Upper lobe of left lung (tissue), 6 donors: ENCODE data around the gene KIF1A. TPM values are rescaled to one million over a fixed set of nuclear protein-coding genes. Genes with fewer than 3 reads are reported as not detected.

Source experiments
- ATAC-seq, 2 donors: fragments of 200-7000 bp; cut with Tn5 transposase; one replicate each; pipeline ENCODE4 v1.9.1; 2022; ENCODE audit warnings: mild to moderate bottlenecking in 2 of 2, moderate library complexity in 2 of 2; ENCODE audit not compliant: low FRiP score in 2 of 2
- DNase-seq, 2 donors: peaks; one replicate each; pipeline ENCODE4 v3.0.0-alpha.2; 2019 to 2020
- H3K27ac ChIP-seq, 4 donors: fragments of 200-600 bp; sonication (generic); one replicate each; pipeline ENCODE4 v1.5.1; 2016 to 2019
- H3K27me3 ChIP-seq, 4 donors: fragments of 200-600 bp; sonication (generic); one replicate each; pipeline ENCODE4 v1.5.1; 2017 to 2019
- H3K36me3 ChIP-seq, 4 donors: fragments of 200-600 bp; sonication (generic); one replicate each; pipeline ENCODE4 v1.5.1; 2016 to 2019
- H3K4me1 ChIP-seq, 4 donors: fragments of 200-600 bp; sonication (generic); one replicate each; pipeline ENCODE4 v1.5.1; 2018 to 2019
- H3K4me3 ChIP-seq, 4 donors: fragments of 200-600 bp; sonication (generic); one replicate each; pipeline ENCODE4 v1.5.1; 2017 to 2019; ENCODE audit warnings: mild to moderate bottlenecking in 2 of 4, moderate library complexity in 1 of 4
- H3K9me3 ChIP-seq, 4 donors: fragments of 200-600 bp; sonication (generic); one replicate each; pipeline ENCODE4 v1.5.1; 2018 to 2019
- CTCF ChIP-seq, 6 experiments: fragments of 450-650 bp in 4 of 6; fragments of 200-600 bp in 2 of 6; sonication (generic) in 2 of 6; IDR thresholded peaks; one replicate each; pipeline ENCODE4 v1.5.1; 2016 to 2019; ENCODE audit warnings: antibody characterized with exemption in 6 of 6
- EP300 ChIP-seq, 4 donors: sonication (generic); formaldehyde crosslinking; IDR thresholded peaks; one replicate each; pipeline ENCODE4 v1.5.1; 2017; ENCODE audit warnings: antibody characterized with exemption in 4 of 4, control low read depth in 2 of 4
- POLR2A ChIP-seq, 4 donors: fragments of 450-650 bp; IDR thresholded peaks; one replicate each; pipeline ENCODE4 v1.5.1; 2016 to 2017; ENCODE audit warnings: antibody characterized with exemption in 4 of 4, mild to moderate bottlenecking in 2 of 4
- POLR2AphosphoS5 ChIP-seq, 2 donors: sonication (generic); formaldehyde crosslinking; IDR thresholded peaks; one replicate each; pipeline ENCODE4 v1.5.1; 2017; ENCODE audit warnings: antibody characterized with exemption in 2 of 2
- WGBS, 2 donors: methylation state at CpG; one replicate each; pipeline ENCODE4 v1.1.5; 2017 to 2018; 5-methylcytosine and 5-hydroxymethylcytosine counted together
- total RNA-seq, 6 donors: library from RNA; depleted of rRNA in 4 of 6; stranded (reverse); fragments of >200 nt in 4 of 6; gene quantifications; one replicate each; pipeline versions ENCODE4 v1.1.0 to v1.2.1, GENCODE V29; 2016 to 2021
- donor health status: DM: no; HTN: no; CAD: no; lungs with moderate emphysema.
- donor health status: DM: no; HTN: yes; CAD: no; lungs with severe emphysema.

KIF1A gene
- total RNA-seq, 6 donors from 2014 or later, result 0.15 to 1.2 (median 0.35) TPM; not detected in 2

GRCh38 chr2:240794178-240794721 lies 25.8 kb downstream of the KIF1A start:
- no peaks in the 10 kb centered on the region for H3K27me3 ChIP-seq
- H3K27ac ChIP-seq, result no peak overlapping the region
- no peak for TF ChIP-seq CTCF (IDR thresholded peaks at IDR 0.05)
- no peak for TF ChIP-seq POLR2AphosphoS5 (IDR thresholded peaks at IDR 0.05)
- DNase-seq, result peak in 1 of 2 donors; percentile 56
- no peak overlapping the region for H3K4me3 ChIP-seq
- H3K36me3 ChIP-seq, result no peaks in the 10 kb centered on the region
- no peak for ATAC-seq
- WGBS, 2 donors, result 75 to 77% methylated on average over 17 of the region's 17 CpGs
- H3K9me3 ChIP-seq, result no peaks in the 10 kb centered on the region
- no peaks in the 10 kb centered on the region for H3K4me1 ChIP-seq

GRCh38 chr2:240793313-240794177 lies 26.5 kb downstream of the KIF1A start:
- DNase-seq (peak in 1 of 2 donors; percentile 58), ATAC-seq (no peak)
- Histone ChIP-seq H3K27ac (no peak overlapping the region), H3K4me3 (no peak overlapping the region), H3K4me1 (no peaks in the 10 kb centered on the region), H3K9me3 (no peaks in the 10 kb centered on the region), H3K27me3 (no peaks in the 10 kb centered on the region), H3K36me3 (no peaks in the 10 kb centered on the region)
- 73 to 75% methylated on average over 15 to 21 of the region's 21 CpGs for WGBS, 2 donors
- TF ChIP-seq POLR2A (IDR thresholded peaks at IDR 0.05) (no peak), EP300 (IDR thresholded peaks at IDR 0.05) (no peak), POLR2AphosphoS5 (IDR thresholded peaks at IDR 0.05) (no peak), CTCF (IDR thresholded peaks at IDR 0.05) (no peak)

GRCh38 chr2:240792629-240793312 lies 27.2 kb downstream of the KIF1A start:
- Histone ChIP-seq H3K9me3 (no peaks in the 10 kb centered on the region), H3K36me3 (no peaks in the 10 kb centered on the region), H3K4me3 (no peak overlapping the region), H3K27me3 (no peaks in the 10 kb centered on the region), H3K4me1 (no peaks in the 10 kb centered on the region), H3K27ac (no peak overlapping the region)
- WGBS, 2 donors, result 72 to 78% methylated on average over 8 to 19 of the region's 19 CpGs
- no peak for ATAC-seq
- no peak for TF ChIP-seq POLR2A (IDR thresholded peaks at IDR 0.05)
- no peak for TF ChIP-seq POLR2AphosphoS5 (IDR thresholded peaks at IDR 0.05)
- TF ChIP-seq EP300 (IDR thresholded peaks at IDR 0.05), result no peak
- TF ChIP-seq CTCF (IDR thresholded peaks at IDR 0.05), result no peak
- DNase-seq, result peak in 1 of 2 donors; percentile 56

- Histone ChIP-seq H3K4me1 (no peaks in the 10 kb centered on the region), H3K27me3 (no peaks in the 10 kb centered on the region), H3K4me3 (no peak overlapping the region), H3K36me3 (no peaks in the 10 kb centered on the region), H3K27ac (no peak overlapping the region), H3K9me3 (no peaks in the 10 kb centered on the region)
- ATAC-seq, result no peak
- TF ChIP-seq POLR2AphosphoS5 (IDR thresholded peaks at IDR 0.05), result no peak
- no peak for TF ChIP-seq EP300 (IDR thresholded peaks at IDR 0.05)
- TF ChIP-seq POLR2A (IDR thresholded peaks at IDR 0.05), result no peak
- no peak for TF ChIP-seq CTCF (IDR thresholded peaks at IDR 0.05)
- WGBS, 2 donors, result 60 to 66% methylated on average over 5 to 15 of the region's 15 CpGs
- peak in 1 of 2 donors; percentile 59 for DNase-seq
These were observed 28.0 kb downstream of the KIF1A start for GRCh38 chr2:240791821-240792628.
